GM12878 (cell line): ENCODE data around the gene HCAR2. TPM values are rescaled to one million over a fixed set of nuclear protein-coding genes. Genes with fewer than 3 reads are reported as not detected.

Source experiments
- CEBPB ChIP-seq, 2 experiments: fragments of 150-350 bp in 1 of 2; IDR thresholded peaks; 2 replicates each; pipeline ENCODE4 v1.6.1; 2012 to 2014; ENCODE audit warnings: low read depth in 2 of 2, low read length in 2 of 2, borderline replicate concordance in 1 of 2, inconsistent platforms in 1 of 2
- DPF2 ChIP-seq: fragments of 450-650 bp; IDR thresholded peaks from 2 replicates; pipeline ENCODE4 v1.6.1; 2017; ENCODE audit warnings: mild to moderate bottlenecking
- GABPA ChIP-seq: IDR thresholded peaks from 2 replicates; pipeline ENCODE4 v1.6.1; 2014; ENCODE audit warnings: antibody characterized with exemption, low read depth, mild to moderate bottlenecking, inconsistent platforms
- HDGF ChIP-seq: fragments of 450-650 bp; IDR thresholded peaks from 2 replicates; pipeline ENCODE4 v1.6.1; 2016; ENCODE audit warnings: antibody characterized with exemption
- MYC ChIP-seq: IDR thresholded peaks from 2 replicates; pipeline ENCODE4 v1.6.1; 2011; ENCODE audit warnings: mild to moderate bottlenecking, low read length, moderate library complexity, inconsistent platforms; ENCODE audit not compliant: insufficient read depth, insufficient replicate concordance, insufficient read length, severe bottlenecking
- NFYA ChIP-seq: IDR thresholded peaks from 2 replicates; pipeline ENCODE4 v1.6.1; 2011; ENCODE audit warnings: low read depth, mild to moderate bottlenecking, low read length, improper control_type of control experiment, borderline replicate concordance
- PAX5 ChIP-seq: IDR thresholded peaks from 2 replicates; pipeline ENCODE4 v1.6.1; 2011; ENCODE audit warnings: low read depth, low read length, borderline replicate concordance
- POLR2AphosphoS2 ChIP-seq: IDR thresholded peaks from 2 replicates; pipeline ENCODE4 v1.6.1; 2011; ENCODE audit warnings: low read depth, mild to moderate bottlenecking, low read length, improper control_type of control experiment, moderate library complexity
- REST ChIP-seq: IDR thresholded peaks from 2 replicates; pipeline ENCODE4 v1.6.1; 2012; ENCODE audit warnings: mild to moderate bottlenecking, low read depth, low read length
- SMARCA5 ChIP-seq: fragments of 450-650 bp; IDR thresholded peaks from 2 replicates; pipeline ENCODE4 v1.6.1; 2017; ENCODE audit warnings: mild to moderate bottlenecking
- SRF ChIP-seq, 2 experiments: IDR thresholded peaks; 2 replicates each; pipeline ENCODE4 v1.6.1; 2011; ENCODE audit warnings: low read depth in 2 of 2, low read length in 2 of 2, mild to moderate bottlenecking in 1 of 2, moderate library complexity in 1 of 2
- polyA plus RNA-seq, 11 experiments: library from polyadenylated mRNA; depleted of rRNA in 4 of 11; unstranded in 6 of 11; stranded (reverse) in 5 of 11; fragments of >200 nt; fragmentation: Nextera tagmentation in 4 of 11; fragmentation: Illumina TruSeq in 1 of 11; extraction: Ambion mirVana in 4 of 11; extraction: Trizol in 1 of 11; gene quantifications; 1 replicate in 1 of 11; 2 replicates in 10 of 11; pipeline versions ENCODE4 v1.2.1 to v1.2.3, GENCODE V29; 2011 to 2016; ENCODE audit warnings: inconsistent platforms in 2 of 11, missing spikeins in 2 of 11, low read depth in 1 of 11
- total RNA-seq, 4 experiments: library from RNA; depleted of rRNA in 3 of 4; stranded (reverse); fragments of >200 nt in 3 of 4; fragmentation: Illumina TruSeq in 1 of 4; extraction: Trizol in 1 of 4; gene quantifications; 2 replicates each; pipeline versions ENCODE4 v1.2.1 to v1.2.3, GENCODE V29; 2013 to 2021
- TF ChIP-seq, protein P1 (sequence below): fragments of 450-650 bp; IDR thresholded peaks from 2 replicates; pipeline ENCODE4 v1.6.1; 2017; ENCODE audit warnings: mild to moderate bottlenecking, low read depth, inconsistent platforms; ENCODE audit not compliant: poor library complexity, severe bottlenecking
- TF ChIP-seq, protein P2 (sequence below): fragments of 450-650 bp; IDR thresholded peaks from 2 replicates; pipeline ENCODE4 v1.6.1; 2017; ENCODE audit warnings: mild to moderate bottlenecking
- TF ChIP-seq, protein P3 (sequence below): fragments of 450-650 bp; IDR thresholded peaks from 2 replicates; pipeline ENCODE4 v1.6.1; 2017; ENCODE audit warnings: mild to moderate bottlenecking, moderate library complexity
- TF ChIP-seq, protein P4 (sequence below): fragments of 450-650 bp; conservative IDR thresholded peaks from 2 replicates; pipeline ENCODE4 v1.6.1; 2017; ENCODE audit warnings: mild to moderate bottlenecking, moderate library complexity

The HCAR2 gene
- total and polyA plus RNA-seq, 10 of the 15 experiments (the other 5 are each of a cell fraction or from before 2014, with no cell fraction given), result 0.19 to 0.66 (median 0.35) TPM

DNA sequence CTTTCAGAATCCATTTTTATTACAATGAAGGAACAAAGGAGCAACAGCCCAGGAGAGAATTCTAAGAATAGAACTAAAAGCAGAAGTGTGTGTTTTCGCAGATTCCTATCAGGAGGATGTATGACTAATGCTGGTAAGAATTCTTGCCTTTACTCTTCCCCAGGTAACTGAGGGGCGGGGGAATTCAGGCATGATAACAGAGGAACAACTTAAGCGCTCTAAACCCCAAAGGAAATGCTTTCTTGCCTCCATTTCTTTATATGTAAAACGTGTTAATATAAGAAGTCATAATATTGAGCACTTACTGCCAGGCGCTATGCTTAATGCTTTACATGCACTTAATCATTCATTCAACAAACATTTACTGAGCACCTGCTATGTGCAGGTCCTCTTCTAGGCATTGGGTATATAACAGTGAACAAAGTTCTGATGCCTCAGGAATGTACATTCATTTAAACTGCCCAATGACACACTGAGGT, 23.0 kb upstream of the HCAR2 start (continued):
- TF ChIP-seq REST (no peak), MYC (no peak), CEBPB (IDR thresholded peaks at IDR 0.05; ENCODE audit: borderline replicate concordance in 1 of 2, low read depth in 2 of 2, low read length in 2 of 2) (no peak), GABPA (0 out of 2 replicates have a peak, but pooled peaks have one; percentile 18), DPF2 (peak; percentile 66), POLR2AphosphoS2 (no peak), SRF (IDR thresholded peaks at IDR 0.05; ENCODE audit: low read depth in 2 of 2, low read length in 2 of 2) (no peak), SMARCA5 (peak; percentile 82), PAX5 (0 out of 2 replicates have a peak, but pooled peaks have one; percentile 19), HDGF (no peak), NFYA (no peak)
- TF ChIP-seq, protein P1, sequence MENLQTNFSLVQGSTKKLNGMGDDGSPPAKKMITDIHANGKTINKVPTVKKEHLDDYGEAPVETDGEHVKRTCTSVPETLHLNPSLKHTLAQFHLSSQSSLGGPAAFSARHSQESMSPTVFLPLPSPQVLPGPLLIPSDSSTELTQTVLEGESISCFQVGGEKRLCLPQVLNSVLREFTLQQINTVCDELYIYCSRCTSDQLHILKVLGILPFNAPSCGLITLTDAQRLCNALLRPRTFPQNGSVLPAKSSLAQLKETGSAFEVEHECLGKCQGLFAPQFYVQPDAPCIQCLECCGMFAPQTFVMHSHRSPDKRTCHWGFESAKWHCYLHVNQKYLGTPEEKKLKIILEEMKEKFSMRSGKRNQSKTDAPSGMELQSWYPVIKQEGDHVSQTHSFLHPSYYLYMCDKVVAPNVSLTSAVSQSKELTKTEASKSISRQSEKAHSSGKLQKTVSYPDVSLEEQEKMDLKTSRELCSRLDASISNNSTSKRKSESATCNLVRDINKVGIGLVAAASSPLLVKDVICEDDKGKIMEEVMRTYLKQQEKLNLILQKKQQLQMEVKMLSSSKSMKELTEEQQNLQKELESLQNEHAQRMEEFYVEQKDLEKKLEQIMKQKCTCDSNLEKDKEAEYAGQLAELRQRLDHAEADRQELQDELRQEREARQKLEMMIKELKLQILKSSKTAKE, result peak; percentile 48
- TF ChIP-seq, protein P2, sequence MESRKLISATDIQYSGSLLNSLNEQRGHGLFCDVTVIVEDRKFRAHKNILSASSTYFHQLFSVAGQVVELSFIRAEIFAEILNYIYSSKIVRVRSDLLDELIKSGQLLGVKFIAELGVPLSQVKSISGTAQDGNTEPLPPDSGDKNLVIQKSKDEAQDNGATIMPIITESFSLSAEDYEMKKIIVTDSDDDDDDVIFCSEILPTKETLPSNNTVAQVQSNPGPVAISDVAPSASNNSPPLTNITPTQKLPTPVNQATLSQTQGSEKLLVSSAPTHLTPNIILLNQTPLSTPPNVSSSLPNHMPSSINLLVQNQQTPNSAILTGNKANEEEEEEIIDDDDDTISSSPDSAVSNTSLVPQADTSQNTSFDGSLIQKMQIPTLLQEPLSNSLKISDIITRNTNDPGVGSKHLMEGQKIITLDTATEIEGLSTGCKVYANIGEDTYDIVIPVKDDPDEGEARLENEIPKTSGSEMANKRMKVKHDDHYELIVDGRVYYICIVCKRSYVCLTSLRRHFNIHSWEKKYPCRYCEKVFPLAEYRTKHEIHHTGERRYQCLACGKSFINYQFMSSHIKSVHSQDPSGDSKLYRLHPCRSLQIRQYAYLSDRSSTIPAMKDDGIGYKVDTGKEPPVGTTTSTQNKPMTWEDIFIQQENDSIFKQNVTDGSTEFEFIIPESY, result no peak
- TF ChIP-seq, protein P3, sequence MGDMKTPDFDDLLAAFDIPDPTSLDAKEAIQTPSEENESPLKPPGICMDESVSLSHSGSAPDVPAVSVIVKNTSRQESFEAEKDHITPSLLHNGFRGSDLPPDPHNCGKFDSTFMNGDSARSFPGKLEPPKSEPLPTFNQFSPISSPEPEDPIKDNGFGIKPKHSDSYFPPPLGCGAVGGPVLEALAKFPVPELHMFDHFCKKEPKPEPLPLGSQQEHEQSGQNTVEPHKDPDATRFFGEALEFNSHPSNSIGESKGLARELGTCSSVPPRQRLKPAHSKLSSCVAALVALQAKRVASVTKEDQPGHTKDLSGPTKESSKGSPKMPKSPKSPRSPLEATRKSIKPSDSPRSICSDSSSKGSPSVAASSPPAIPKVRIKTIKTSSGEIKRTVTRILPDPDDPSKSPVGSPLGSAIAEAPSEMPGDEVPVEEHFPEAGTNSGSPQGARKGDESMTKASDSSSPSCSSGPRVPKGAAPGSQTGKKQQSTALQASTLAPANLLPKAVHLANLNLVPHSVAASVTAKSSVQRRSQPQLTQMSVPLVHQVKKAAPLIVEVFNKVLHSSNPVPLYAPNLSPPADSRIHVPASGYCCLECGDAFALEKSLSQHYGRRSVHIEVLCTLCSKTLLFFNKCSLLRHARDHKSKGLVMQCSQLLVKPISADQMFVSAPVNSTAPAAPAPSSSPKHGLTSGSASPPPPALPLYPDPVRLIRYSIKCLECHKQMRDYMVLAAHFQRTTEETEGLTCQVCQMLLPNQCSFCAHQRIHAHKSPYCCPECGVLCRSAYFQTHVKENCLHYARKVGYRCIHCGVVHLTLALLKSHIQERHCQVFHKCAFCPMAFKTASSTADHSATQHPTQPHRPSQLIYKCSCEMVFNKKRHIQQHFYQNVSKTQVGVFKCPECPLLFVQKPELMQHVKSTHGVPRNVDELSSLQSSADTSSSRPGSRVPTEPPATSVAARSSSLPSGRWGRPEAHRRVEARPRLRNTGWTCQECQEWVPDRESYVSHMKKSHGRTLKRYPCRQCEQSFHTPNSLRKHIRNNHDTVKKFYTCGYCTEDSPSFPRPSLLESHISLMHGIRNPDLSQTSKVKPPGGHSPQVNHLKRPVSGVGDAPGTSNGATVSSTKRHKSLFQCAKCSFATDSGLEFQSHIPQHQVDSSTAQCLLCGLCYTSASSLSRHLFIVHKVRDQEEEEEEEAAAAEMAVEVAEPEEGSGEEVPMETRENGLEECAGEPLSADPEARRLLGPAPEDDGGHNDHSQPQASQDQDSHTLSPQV, result no peak
- TF ChIP-seq, protein P4, sequence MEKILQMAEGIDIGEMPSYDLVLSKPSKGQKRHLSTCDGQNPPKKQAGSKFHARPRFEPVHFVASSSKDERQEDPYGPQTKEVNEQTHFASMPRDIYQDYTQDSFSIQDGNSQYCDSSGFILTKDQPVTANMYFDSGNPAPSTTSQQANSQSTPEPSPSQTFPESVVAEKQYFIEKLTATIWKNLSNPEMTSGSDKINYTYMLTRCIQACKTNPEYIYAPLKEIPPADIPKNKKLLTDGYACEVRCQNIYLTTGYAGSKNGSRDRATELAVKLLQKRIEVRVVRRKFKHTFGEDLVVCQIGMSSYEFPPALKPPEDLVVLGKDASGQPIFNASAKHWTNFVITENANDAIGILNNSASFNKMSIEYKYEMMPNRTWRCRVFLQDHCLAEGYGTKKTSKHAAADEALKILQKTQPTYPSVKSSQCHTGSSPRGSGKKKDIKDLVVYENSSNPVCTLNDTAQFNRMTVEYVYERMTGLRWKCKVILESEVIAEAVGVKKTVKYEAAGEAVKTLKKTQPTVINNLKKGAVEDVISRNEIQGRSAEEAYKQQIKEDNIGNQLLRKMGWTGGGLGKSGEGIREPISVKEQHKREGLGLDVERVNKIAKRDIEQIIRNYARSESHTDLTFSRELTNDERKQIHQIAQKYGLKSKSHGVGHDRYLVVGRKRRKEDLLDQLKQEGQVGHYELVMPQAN, result no peak
